Testis (tissue), 3 donors: Measurements from ENCODE around the gene SH3RF3. TPM values are rescaled to one million over a fixed set of nuclear protein-coding genes. Genes with fewer than 3 reads are reported as not detected.

Experiments used
- DNase-seq: peaks from one replicate; pipeline ENCODE4 v3.0.0-alpha.2; 2019
- H3K27ac ChIP-seq, 2 donors: fragments of 200-600 bp; sonication (generic); one replicate each; pipeline ENCODE4 v1.5.1; 2019
- H3K27me3 ChIP-seq: fragments of 200-600 bp; sonication (generic); one replicate; pipeline ENCODE4 v1.5.1; 2019
- H3K36me3 ChIP-seq: fragments of 200-600 bp; sonication (generic); one replicate; pipeline ENCODE4 v1.5.1; 2017; ENCODE audit warnings: low read depth; ENCODE audit errors: missing control alignments
- H3K4me1 ChIP-seq: fragments of 200-600 bp; sonication (generic); one replicate; pipeline ENCODE4 v1.5.1; 2019
- H3K4me3 ChIP-seq, 2 donors: fragments of 200-600 bp; sonication (generic); one replicate each; pipeline ENCODE4 v1.5.1; 2017 to 2019
- H3K9me3 ChIP-seq: fragments of 200-600 bp; sonication (generic); one replicate; pipeline ENCODE4 v1.5.1; 2017
- POLR2A ChIP-seq: fragments of 450-650 bp; IDR thresholded peaks from one replicate; pipeline ENCODE4 v1.6.1; 2017; ENCODE audit warnings: antibody characterized with exemption, mild to moderate bottlenecking, moderate library complexity
- WGBS, 2 donors: methylation state at CpG; one replicate each; pipeline ENCODE4 v1.1.5; 2018; 5-methylcytosine and 5-hydroxymethylcytosine counted together
- intact Hi-C: fragments of 100-400 bp; cut with DNase I; formaldehyde crosslinking; loops from one replicate; pipeline ENCODE4 v1.15.1; 2023; ENCODE audit warnings: low total_unique reads
- polyA plus RNA-seq: library from polyadenylated mRNA; stranded (reverse); fragments of 350-450 nt; fragmentation: Illumina TruSeq; extraction: RNeasy Lipid Tissue Mini Kit (QIAGEN cat#74804); gene quantifications from one replicate; pipeline ENCODE4 v1.2.3, GENCODE V29; 2014; ENCODE audit warnings: low read depth, low replicate concordance; ENCODE audit not compliant: insufficient read depth
- total RNA-seq, 2 donors: library from RNA; depleted of rRNA; stranded (reverse); fragments of >200 nt; gene quantifications; one replicate each; pipeline ENCODE4 v1.2.3, GENCODE V29; 2016
- TF ChIP-seq, protein P1 (sequence below), 3 experiments: fragments of 450-650 bp in 2 of 3; fragments of 200-600 bp in 1 of 3; sonication (generic) in 1 of 3; IDR thresholded peaks; one replicate each; pipeline ENCODE4 v1.5.1; 2016 to 2019; ENCODE audit warnings: antibody characterized with exemption in 3 of 3, mild to moderate bottlenecking in 2 of 3, moderate library complexity in 1 of 3

Gene SH3RF3
- total and polyA plus RNA-seq, 3 donors from 2014 or later: 9.3 to 20.1 (median 16.5) TPM

- Histone ChIP-seq H3K4me3 (no peak overlapping the region), H3K27ac (peak overlapping the region in 1 of 2 donors; percentile 76), H3K4me1 (peaks cover 35% of the 10 kb centered on the region), H3K27me3 (no peaks in the 10 kb centered on the region), H3K9me3 (no peaks in the 10 kb centered on the region), H3K36me3 (no peaks in the 10 kb centered on the region)
- WGBS, 2 donors: 90 to 93% methylated on average over 7 of the region's 7 CpGs
- TF ChIP-seq, protein P1, sequence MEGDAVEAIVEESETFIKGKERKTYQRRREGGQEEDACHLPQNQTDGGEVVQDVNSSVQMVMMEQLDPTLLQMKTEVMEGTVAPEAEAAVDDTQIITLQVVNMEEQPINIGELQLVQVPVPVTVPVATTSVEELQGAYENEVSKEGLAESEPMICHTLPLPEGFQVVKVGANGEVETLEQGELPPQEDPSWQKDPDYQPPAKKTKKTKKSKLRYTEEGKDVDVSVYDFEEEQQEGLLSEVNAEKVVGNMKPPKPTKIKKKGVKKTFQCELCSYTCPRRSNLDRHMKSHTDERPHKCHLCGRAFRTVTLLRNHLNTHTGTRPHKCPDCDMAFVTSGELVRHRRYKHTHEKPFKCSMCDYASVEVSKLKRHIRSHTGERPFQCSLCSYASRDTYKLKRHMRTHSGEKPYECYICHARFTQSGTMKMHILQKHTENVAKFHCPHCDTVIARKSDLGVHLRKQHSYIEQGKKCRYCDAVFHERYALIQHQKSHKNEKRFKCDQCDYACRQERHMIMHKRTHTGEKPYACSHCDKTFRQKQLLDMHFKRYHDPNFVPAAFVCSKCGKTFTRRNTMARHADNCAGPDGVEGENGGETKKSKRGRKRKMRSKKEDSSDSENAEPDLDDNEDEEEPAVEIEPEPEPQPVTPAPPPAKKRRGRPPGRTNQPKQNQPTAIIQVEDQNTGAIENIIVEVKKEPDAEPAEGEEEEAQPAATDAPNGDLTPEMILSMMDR (IDR thresholded peaks at IDR 0.05): no peak
- TF ChIP-seq POLR2A: no peak
- intact Hi-C loops: loop anchor here (10.0 kb wide), 1 partner anchor 70 kb away; no protein-coding TSS in a partner anchor
- DNase-seq: no peak
Measured at GRCh38 chr2:109174626-109175349, 45.8 kb downstream of the SH3RF3 start.

- Histone ChIP-seq H3K4me3 (no peak overlapping the region), H3K4me1 (peaks cover 35% of the 10 kb centered on the region), H3K9me3 (no peaks in the 10 kb centered on the region), H3K36me3 (no peaks in the 10 kb centered on the region), H3K27me3 (no peaks in the 10 kb centered on the region), H3K27ac (no peak overlapping the region)
- TF ChIP-seq, protein P1 (IDR thresholded peaks at IDR 0.05): no peak
- TF ChIP-seq POLR2A: no peak
- no peak for DNase-seq
- WGBS, 2 donors: 71 to 82% methylated on average over 3 of the region's 3 CpGs
- intact Hi-C loops: loop anchor here (10.0 kb wide), 1 partner anchor 69 kb away; no protein-coding TSS in a partner anchor
Measured at GRCh38 chr2:109175350-109175678, 46.3 kb downstream of the SH3RF3 start.

GRCh38 chr2:109176928-109177327 lies 47.9 kb downstream of the SH3RF3 start:
- no peaks in the 10 kb centered on the region for H3K36me3 ChIP-seq
- no peaks in the 10 kb centered on the region for H3K9me3 ChIP-seq
- DNase-seq: no peak
- H3K27me3 ChIP-seq: no peaks in the 10 kb centered on the region
- no peak overlapping the region for H3K27ac ChIP-seq
- TF ChIP-seq, protein P1 (IDR thresholded peaks at IDR 0.05): no peak
- intact Hi-C loops: loop anchor here (10.0 kb wide), 1 partner anchor 68 kb away; no protein-coding TSS in a partner anchor
- 34 to 71% methylated on average over 2 of the region's 2 CpGs for WGBS, 2 donors
- no peak overlapping the region for H3K4me3 ChIP-seq
- H3K4me1 ChIP-seq: peaks cover 24% of the 10 kb centered on the region

- TF ChIP-seq, protein P1 (IDR thresholded peaks at IDR 0.05): no peak
- no peak for TF ChIP-seq POLR2A
- Histone ChIP-seq H3K4me1 (peaks cover 17% of the 10 kb centered on the region), H3K27me3 (no peaks in the 10 kb centered on the region), H3K27ac (no peak overlapping the region), H3K36me3 (no peaks in the 10 kb centered on the region), H3K4me3 (no peak overlapping the region), H3K9me3 (no peaks in the 10 kb centered on the region)
- intact Hi-C loops: loop anchor here (10.0 kb wide), 1 partner anchor 67 kb away; no protein-coding TSS in a partner anchor
- no peak for DNase-seq
Measured at GRCh38 chr2:109177635-109178034, 48.6 kb downstream of the SH3RF3 start.

GRCh38 chr2:109178968-109179367 lies 50.0 kb downstream of the SH3RF3 start:
- no peaks in the 10 kb centered on the region for H3K36me3 ChIP-seq
- H3K9me3 ChIP-seq: no peaks in the 10 kb centered on the region
- peaks cover 5% of the 10 kb centered on the region for H3K4me1 ChIP-seq
- intact Hi-C loops: loop anchor here (10.0 kb wide), 1 partner anchor 66 kb away; no protein-coding TSS in a partner anchor
- no peak overlapping the region for H3K4me3 ChIP-seq
- TF ChIP-seq, protein P1 (IDR thresholded peaks at IDR 0.05): no peak
- no peak for TF ChIP-seq POLR2A
- H3K27me3 ChIP-seq: no peaks in the 10 kb centered on the region
- H3K27ac ChIP-seq: no peak overlapping the region
- no peak for DNase-seq
- WGBS, 2 donors: 78 to 83% methylated on average over 3 of the region's 3 CpGs
